Choroid plexus epithelial cell (primary cell): ENCODE measurements around the gene SLC6A9.

Experiments
- DNase-seq: peaks from one replicate; pipeline ENCODE4 v3.0.0-alpha.2; 2010; ENCODE audit warnings: low read depth
- H3K4me3 ChIP-seq: 2 replicates; pipeline ENCODE4 v1.5.1; 2011; ENCODE audit warnings: low read depth, mild to moderate bottlenecking, control low read depth, low read length, moderate library complexity
- CTCF ChIP-seq: conservative IDR thresholded peaks from 2 replicates; pipeline ENCODE4 v1.5.1; 2011; ENCODE audit warnings: low read depth, mild to moderate bottlenecking, control low read depth, inconsistent platforms, low read length, moderate library complexity

The SLC6A9 gene

DNA sequence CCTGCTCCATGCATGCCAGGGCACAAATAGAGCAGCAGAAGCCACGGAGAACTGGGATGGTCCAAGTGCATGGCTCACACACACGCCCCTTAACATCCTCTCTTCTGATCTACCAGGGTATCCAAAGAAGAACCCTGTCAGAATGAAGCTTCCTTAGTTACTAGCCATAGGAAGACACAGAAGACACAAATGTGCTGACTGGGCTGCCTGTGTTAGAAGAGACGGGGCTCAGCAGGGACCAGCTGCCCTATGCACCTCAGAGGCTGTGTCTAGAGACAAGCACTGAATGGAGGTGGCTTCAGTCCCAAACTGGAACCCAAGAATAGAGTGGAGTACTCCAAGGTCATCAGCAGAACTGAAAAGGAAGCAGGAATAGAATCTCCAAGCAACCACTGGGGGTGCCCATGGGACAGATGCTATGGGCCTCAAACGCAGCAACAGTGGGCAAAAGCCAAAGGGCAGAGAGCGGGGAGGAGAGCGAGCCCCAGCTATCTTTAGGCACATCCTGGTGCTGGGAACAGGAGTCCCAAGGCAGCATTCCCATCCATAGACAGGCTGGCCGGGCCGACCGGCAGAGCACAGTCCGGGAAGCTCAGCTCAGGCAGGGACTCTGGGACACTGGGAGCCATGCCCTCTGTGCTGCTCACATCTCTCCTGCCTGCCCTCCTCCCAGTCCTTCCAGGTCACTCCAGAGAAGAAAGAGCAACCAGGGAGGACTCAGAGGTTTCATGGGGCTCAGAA is 9.5 kb downstream of the SLC6A9 start:
- TF ChIP-seq CTCF, result peak; percentile 22
- DNase-seq, result no peak
- H3K4me3 ChIP-seq, result no peak overlapping the region

DNA sequence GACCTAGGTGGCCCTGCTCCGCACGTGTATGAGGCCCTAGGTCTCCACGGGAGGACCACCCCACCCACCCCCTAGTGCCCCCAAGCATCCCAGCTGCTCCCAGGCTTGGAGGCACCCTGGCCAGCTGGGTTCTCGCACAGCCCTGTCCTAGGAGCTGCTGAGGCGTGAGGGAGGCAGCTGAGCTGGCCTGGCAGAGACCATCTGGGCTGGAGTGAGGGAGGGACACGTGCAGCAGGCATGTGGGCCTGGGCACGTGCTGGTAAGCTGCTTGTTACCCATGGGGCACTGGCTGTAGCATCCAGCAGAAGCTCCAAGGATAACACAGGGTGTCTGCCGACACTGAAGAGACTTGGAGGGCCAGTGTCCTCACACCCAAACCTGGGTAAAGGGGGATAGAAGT is 10.1 kb downstream of the SLC6A9 start:
- DNase-seq, result no peak
- TF ChIP-seq CTCF, result no peak
- no peak overlapping the region for H3K4me3 ChIP-seq

GRCh38 chr1:44020464-44020863 is 10.8 kb downstream of the SLC6A9 start:
- no peak overlapping the region for H3K4me3 ChIP-seq
- no peak for DNase-seq
- TF ChIP-seq CTCF, result no peak

- no peak overlapping the region for H3K4me3 ChIP-seq
- DNase-seq, result no peak
- TF ChIP-seq CTCF, result no peak
Observed at GRCh38 chr1:44019466-44019948, 11.8 kb downstream of the SLC6A9 start.

DNA sequence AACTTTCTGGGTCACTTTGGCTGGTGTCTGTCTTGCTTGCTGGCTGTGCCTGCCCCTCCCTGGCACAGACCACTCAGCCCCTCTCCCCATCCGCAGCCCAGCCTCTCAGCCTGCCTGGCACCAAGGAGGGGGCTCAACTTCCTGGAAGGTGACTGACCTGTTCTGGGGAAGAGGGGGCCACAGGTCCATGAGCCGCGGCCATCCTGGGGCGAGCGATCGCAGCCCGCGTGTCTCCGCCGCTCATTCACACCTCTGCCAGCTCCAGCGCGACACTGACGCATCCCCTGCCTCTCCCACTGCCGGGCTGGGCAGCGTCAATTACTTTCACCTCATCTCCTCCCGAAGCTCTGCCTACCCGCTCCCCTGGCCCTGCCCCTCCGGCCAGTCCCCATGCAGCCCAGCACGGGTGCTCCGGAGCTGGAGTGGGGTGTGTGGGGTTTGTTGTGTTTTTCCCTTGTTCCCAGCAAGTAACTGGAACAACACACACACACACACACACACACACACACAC is 14.3 kb downstream of the SLC6A9 start:
- DNase-seq, result no peak
- no peak overlapping the region for H3K4me3 ChIP-seq
- TF ChIP-seq CTCF, result no peak

DNA sequence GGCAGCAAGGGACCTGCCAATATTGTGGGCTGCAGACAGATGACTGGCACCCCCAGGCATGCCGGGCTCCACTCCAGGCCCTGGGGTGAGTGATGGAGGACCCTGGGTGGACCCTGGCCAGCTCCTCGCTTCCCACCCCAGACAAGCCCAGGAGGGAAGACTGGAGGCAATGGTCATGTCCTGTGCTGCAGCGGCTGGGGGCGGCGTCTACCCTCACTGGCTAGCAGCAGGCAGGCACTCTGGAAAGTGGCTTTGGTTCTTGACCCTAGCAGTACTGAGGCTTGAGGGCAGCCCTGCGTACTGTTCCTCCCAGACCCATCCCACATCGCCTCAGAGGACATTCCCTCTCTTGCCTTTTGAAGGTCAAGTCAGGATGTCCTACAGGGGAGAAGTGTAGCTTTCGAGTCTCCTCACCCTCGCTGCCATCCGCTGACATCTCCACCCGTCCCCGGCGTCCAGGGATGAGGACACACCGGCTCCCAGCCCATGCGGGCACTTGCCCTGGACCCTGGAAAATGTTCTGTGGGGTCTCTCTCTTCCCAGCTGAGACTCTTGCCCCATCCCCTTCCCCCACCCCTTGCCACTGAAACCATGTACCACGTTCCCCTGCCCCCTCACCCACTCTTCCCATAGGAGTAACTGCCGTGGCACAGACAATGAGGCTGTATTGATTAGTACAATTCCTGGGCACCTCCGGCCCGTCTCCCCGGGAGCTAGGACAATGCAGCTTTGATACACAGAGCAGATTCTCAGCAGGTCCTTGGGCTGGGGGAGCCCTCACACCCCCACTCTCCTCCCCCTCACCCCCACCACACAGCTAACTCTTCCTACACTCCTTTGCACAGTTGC is 15.0 kb downstream of the SLC6A9 start:
- no peak for DNase-seq
- H3K4me3 ChIP-seq, result no peak overlapping the region
- no peak for TF ChIP-seq CTCF
